HS-27A (cell line): ENCODE results near the gene RGS19.

Source experiments
- DNase-seq: peaks from one replicate; pipeline ENCODE4 v3.0.0-alpha.2; 2012; ENCODE audit warnings: low read depth, missing footprints

The RGS19 gene

DNA sequence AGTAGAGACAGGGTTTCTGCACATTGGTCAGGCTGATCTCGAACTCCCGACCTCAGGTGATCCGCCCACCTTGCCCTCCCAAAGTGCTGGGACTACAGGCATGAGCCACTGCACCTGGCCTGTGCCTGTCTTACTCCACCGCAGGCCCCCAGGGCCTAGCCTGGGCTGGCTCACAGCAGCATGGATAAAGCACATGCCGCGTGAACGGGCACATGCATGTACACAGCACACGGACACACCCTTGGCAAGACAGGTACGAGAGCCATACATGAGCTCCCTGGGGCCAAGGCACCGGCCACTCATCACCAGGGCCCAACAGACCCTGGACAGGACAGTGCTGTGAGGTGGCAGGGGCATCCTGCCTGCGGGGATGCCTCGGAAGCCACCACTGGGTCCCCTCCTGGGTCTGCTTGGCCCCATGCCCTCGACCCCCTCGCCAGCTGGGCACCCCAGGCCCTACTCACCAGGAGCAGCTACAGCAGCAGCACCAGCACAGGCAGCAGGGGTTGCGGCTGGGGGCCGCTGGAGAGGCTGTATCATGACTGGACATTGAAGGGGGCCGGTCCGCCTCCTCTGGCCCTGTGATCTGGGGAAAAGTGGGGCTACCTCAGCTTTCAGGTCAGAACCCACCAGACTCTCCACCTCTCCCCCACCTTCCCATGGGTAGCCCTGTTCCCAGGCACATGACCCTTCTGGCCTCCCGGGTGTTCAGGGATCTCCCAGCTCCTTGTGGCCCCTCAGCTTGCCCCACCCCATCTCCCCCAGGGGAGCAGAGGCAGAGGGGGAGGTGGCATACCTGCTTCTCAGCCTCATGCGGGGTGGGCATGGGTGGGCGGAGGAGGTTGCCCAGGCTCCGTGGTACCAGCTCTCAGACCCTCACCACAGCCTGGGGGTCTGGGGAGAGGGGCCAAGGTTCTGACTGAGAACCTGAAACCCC lies 3.0 kb downstream of the RGS19 start:
- DNase-seq: no peak

DNA sequence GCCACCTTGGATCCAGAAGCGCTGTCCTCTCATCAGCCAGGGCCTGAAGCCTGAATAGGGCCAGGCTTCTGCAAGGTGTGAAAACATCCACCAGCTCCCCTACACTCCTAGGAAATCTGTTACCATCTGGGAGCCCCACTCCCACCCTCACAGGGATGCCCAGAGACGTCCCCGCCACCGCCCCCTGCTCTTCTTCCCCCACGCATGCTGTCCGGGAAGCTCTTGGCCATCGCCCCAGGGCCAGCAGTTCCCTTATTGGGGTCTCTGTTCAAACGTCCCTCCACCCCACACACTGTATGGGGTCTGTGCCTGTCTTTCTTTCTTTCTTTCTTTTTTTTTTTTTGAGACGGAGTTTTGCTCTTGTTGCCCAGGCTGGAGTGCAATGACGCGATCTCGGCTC lies 3.8 kb downstream of the RGS19 start:
- DNase-seq: no peak

DNA sequence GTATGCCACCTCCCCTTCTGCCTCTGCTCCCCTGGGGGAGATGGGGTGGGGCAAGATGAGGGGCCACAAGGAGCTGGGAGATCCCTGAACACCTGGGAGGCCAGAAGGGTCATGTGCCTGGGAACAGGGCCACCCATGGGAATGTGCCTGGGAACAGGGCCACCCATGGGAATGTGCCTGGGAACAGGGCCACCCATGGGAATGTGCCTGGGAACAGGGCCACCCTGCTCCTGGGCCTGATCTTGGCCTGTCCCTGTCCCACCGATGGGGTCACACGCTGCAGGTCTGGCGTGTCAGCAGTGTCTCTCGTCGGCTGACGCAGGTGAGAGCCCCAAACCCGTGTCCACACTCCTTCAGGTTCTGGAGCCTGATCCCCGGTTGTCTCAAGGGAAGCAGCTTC lies 4.4 kb downstream of the RGS19 start:
- DNase-seq: no peak

DNA sequence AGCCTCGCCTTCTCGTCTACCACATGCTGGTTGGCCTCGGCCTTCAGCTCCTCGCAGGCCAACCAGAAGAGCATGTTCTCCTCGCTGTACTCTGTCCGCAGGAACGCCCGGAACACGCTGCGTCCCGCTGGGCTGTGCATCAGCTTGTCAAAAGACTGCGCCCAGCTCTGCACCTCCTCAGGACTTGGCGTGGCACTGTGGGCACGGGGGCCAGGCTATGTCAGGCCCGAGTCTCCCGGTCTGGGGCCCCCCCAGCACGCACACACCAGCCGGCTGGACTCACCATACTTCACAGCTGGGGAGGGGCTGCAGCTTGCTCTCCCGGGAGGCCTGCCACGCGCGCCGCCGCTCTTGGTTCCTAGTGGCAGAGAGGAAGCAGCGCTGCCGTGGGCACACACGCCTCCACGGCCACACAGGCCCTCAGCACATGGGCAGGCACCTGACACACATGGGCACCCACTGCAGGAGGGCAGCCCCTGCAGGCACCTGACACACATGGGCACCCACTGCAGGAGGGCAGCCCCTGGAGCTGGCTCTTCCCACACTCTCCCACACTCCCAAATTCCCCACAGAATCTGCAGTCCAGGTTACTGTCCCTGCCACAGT lies 5.0 kb downstream of the RGS19 start:
- no peak for DNase-seq

DNA sequence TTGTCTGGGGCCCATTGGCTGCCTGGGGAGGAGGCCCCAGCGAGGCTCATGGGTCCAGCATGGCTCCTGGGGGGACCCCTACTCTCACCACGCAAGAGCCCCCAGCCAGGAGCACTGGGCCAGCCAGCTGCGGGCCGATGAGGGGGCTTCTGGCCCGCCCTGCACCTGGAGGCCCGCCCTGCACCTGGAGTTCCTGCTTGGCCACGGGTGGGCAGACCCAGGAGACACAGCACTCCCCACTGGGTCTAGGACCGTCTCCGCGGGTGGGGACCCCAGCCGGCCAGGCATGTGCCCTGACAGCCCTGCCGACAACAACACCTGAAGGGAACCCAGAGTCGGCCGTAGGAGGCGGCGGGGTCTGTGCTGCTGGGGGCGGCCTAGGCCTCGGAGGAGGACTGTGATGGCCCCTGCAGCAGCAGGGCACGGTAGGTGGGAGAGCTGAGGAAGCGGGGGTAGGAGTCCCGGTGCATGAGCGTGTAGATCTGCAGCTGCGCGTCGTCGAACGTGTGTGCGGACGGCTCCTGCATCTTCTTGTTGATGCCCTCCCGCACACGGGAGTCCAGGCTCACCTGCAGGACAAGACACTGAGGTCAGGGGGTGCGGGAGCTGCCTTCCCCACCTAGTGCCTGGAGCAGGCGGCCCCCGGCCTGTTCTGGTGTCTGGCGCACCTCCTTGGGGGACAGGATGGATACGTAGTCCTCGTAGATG lies 5.7 kb downstream of the RGS19 start:
- DNase-seq: no peak

DNA sequence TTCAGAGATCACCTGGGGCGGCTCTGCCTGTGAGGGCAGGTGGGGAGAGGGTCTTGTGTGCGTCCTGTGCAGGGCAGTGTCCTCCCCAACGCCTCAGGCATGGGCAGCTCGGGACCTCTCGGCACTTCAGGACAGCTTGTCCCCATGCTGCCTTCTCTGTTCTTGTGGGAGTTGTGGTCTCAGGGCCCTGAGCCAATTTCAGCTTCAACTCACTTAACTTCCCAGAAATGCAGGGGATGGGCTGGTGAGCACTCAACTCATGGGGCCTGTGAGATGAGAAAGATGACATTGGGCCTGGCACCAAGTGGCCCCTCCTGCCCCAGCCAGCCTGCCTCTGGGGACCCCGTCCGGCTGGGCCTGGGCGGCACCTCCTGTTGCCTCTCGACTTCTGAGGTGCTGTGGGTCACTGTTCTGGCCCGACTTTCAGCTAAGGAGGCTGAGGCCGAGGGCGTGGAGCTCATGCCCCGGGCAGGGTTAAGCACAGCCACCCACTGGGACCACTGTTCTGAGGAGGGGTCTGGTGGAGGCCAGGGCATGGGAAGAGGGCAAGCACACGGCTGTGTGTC lies 6.7 kb downstream of the RGS19 start:
- DNase-seq: no peak

DNA sequence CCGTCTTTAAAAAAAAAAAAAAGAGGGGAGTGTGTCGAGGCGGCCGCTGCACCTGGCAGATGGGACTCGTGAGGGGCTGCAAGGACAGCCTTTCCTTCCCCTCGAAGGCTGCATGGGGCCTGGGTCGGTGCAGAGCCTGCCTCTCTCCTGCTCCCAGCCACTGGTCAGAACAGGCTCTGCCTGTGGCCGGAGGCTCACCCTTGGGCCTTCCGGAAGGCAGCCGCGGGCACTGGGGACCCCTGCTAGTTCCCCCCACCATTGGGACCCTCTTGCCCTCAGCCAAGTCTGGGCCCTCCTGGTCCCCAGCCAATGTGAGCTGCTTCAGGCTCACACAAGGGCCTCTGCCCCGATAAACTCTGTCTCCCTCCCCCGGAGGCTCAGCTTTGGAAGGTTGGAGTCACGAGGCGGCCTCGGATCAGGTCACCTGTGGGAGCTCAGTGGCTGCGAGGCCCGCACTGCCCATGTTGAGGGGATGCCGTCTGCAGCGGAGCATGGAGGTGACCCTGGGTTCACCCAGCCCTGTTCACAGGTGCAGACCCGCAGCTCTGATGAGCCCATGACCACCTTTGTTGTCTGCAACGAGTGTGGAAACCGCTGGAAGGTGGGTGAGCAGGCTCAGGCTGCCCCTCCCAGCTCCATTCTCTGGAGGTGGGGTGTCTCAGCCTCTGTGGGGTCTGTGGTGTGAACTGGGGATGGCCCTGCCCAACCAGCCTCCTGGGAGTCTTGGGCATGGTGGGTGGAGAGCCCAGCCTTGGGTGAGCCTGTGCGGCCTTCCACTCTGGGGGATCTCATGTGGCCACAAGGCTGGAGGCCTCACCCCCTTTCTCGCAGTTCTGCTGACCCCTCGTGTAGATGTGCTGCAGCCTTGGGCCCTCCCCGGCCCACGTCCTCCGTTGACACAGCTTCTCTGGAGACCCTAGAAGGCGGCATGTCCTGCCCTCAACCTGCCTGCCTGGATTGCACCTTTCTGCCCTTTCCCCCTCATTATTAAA lies 7.7 kb downstream of the RGS19 start:
- DNase-seq: no peak

DNA sequence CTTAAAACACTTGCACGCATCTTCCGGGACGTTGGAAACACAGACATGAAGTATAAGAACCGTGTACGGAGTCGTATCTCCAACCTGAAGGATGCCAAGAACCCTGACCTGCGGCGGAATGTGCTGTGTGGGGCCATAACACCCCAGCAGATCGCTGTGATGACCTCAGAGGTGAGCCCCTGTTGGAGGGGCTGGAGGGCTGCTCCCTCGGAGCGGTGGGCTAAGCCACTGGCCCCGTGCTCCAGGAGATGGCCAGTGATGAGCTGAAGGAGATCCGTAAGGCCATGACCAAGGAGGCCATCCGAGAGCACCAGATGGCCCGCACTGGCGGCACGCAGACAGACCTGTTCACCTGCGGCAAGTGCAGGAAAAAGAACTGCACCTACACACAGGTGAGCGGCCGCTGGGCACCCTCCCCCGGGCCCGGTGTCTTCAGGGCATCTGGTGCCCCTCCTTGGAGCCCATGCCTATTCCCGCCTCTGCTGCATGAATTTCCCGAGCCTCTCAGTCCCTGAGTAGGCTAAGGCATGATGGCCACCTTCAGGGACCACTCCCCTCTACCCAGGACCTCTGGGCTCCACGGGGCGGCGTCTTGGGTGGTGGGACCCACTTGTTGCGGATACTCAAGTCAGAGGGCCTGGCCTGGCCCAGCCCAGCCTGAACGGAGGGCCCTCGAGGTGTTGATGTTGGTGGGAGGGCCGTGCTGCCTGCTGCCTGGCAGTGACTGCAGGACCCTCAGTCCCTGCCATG lies 8.9 kb downstream of the RGS19 start:
- no peak for DNase-seq

DNA sequence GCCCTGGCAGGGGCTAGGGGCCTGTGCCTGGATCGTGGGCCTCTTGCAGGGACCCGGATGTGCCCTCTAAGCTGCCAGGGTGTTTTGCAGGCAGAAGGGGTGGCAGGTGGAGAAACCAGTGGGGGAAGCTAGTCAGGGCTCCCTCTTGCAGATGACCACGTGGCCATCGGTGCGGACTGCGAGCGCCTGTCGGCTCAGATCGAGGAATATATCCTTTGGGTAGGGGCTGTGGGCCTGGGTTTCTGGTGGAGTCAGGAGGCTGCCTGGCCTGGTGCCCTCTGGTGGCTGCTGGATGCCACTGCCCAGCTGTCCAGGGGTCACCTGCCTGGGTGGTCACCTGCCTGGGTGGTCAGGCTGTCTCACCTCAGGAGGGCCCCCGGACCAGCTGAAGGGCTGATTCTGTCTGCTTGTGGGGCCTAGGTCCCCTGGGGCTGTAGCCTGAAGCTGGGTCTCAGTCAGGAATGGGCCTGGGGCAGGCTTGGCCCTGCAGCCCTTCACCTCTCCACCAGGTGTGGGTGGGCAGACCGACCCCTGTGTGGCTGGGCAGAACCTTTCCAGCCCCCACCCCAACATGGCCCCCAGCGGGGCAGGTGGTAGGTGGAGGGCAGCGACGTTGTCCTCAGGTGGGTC lies 9.6 kb downstream of the RGS19 start:
- DNase-seq: no peak

DNA sequence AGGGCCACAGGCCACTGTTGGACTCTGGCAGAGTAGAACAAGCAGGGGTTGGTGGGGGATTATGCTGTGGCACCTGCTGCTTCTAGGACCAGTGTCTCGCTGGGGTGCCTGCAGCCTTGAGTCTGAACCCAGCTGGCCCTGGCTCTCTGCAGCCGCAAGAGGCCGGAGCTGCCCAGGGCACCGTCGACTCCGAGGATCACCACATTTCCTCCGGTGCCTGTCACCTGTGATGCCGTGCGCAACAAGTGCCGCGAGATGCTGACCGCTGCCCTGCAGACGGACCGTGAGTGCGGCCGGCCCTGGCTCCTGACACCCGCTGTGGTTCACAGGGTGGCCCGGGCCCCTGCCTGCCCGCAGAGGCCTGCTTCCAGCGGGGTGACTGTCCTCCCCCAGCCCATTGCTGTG lies 10.1 kb downstream of the RGS19 start:
- DNase-seq: no peak

DNA sequence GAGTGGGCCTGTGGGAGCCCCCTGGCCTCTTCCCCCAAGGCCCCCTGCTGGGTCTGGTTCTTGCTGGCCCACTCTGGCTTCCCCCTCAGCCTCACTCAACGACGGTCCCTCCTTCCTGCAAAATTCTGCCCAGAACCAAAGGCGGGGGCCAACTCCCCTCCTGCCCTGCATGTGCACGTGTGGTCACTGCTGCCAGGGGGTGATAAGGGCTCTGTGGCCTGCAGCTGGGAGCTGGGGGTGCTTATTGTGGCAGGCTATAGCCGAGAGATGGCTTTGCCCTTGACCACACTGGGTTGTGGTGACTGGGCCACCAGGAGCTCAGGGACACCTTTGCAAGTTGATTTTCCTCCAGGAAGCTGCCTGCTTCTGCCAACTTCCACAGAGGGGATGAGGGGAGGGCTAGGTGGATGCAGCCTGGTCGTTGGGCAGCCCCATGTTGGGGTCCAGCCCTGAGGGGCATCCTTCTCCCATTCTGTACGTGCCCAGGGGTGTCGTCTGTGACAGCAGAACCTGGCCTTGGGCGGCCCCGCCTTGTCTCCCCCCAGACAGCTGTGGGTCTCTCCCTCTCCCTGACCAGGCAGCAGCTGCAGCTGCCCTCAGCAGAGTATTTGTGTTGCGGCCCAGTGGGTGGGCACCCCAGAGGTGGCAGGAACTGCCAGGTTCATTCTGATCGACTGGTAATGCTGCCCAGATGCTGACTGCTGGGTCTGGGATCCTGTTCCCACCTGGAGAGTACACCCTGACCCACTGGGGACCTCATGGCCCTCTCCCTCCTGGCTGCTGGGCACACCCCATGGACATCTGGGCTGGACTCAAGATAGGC lies 10.7 kb downstream of the RGS19 start:
- DNase-seq: no peak

DNA sequence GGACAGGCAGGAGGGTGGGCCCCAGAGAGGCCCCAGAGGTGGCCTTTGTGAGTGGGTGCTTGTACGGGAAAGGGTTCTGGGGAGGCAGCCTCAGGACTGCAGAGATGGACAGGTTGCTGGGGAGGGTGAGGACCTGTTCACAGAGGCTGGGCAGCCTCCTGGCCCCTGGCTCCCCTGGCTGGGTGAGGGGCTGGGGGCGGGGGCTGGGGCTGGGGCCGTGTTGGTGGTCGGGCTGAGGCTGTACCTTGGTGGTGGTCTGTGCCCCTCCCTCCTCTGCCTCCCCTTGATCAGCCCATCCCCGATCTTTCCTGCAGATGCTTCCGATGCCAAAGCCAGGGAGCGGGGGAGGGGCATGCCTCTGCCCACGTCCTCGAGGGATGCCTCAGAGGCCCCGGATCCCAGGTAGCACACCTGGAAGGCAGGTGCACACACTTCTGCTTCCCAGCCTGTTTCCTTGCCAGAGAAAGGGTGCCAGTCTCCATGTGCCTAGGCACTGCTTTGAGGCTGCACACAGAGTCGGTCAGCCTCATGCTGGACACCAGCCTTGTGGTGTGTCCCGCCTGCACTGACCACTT lies 11.5 kb downstream of the RGS19 start:
- no peak for DNase-seq

DNA sequence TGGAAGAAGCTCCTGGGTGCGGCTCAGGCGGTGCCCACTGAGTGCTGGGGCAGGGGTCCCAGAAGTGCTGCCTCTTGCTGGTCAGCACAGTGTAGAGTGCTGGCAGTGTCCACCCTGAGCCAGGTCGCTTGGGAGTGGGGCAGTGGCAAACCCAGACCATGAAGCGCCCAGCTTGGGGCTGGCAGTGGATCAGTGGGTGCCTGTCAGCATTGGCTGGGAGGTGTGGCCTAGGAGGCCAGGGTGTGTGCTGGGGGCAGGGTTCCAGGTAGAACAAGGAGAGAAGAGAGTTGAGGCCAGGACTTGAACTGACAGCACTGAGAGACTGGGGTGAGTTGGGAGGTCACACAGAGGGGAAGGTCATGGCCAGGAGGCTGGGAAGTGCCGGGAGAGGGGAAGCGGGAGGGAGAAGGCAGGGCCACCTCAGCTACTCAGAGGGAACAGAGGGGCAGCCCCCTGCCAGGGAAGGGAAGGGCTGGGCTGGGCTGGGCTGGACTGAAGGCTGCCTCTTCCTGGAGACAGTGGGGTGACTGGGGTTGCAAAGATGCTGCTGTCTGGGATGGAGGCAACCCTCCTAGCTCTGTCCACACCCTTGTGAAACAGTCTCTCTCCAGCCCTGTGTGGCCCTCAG lies 12.2 kb downstream of the RGS19 start:
- DNase-seq: no peak

DNA sequence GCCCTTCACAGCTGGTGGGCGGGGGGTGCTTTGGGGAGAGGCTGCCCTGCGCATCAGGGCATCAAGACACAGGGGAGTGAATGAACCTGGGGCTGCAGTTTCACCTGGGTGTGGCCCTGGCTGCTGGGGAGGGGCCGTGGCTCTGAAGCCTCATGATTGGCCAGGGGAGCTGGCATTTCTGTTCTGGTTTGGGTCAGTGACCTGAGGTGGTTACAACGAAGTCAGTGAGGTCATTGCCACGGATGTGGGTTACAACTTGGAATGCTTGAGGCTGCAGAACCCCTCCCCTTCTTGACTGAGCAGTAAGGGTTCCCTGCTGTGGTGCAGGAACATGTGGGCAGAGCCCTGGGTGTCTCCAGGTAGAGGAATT lies 13.4 kb downstream of the RGS19 start:
- peak; percentile 54 for DNase-seq

DNA sequence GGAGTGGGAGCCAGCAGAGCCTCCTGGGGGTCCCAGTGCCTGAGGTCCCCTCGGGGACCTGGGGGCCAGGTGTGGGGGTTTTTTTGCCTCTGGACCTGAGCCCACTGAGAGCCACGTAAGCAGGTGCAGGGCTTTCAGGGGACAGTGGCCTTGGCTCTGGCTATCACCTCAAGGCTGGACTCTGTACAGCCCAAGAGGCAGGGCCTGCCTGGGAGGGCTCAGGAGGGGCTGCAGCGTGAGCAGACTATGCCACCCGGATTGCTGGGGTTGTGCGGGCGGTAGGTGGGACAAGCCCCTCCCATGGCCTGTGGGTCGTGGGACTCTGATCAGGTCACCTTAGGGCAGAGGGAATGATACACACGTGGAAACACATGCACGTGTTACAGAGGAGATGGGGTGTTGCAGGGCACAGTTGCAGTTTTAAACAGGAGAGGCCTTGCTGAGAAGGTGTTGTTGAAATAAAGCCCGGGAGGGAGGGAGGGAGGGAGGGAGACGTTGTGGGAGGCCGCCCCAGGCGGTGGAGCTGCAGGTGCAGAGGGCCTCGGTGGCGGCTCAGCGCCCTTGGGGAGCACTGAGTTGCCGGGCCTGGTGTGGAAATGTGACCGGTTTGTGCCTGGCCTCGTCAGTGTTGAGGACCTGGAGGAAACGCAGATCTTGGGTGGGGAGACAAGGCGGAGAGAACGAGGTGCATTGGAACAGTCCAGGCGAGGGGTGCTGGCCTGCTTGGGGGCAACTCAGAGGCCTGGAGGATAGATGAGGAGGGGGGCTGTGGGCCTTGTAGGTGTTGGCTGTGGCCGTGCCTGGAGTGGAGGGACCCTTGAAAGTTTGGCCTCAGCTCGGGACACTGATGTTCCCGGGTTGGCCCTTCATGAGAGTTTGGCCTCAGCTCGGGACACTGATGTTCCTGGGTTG lies 14.0 kb downstream of the RGS19 start:
- no peak for DNase-seq

DNA sequence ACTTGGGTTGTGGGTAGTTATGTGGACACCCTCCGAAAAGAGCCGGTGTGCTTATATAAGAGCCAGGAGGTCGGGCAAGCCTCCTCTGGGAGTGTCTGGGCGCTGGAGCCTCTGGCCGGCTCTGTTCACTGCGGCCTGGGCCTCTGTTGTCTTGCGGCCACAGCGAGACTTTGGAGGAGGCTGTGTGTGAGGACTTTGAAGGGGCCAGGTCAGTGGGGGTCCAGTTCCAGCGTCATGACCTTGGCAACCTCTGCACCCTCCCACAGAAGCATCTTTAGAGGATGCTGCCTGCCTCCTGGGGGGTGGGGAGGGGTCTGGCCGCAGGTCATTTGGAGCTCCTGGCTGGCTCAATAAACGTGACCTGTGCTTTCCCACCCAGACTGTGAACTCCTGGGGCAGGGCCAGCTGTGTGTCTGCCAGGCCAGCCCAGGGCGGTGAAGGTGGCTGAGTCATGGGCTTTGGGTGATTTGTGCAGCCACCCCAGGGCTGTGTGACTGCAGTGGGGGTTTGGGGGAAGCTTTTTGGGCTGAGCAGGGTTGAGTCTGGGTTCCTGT lies 15.1 kb downstream of the RGS19 start:
- DNase-seq: no peak
